A673 (cell line): ENCODE results near the gene ARL8A.
A peak's percentile ranks its signal among the peaks of the same experiment; 100 is the strongest.

Experiments
- CTCF ChIP-seq: fragments of 300-800, 200-600 bp; sonication (generic); conservative IDR thresholded peaks from 2 replicates; pipeline ENCODE4 v1.5.1; 2017; ENCODE audit warnings: low read depth, mild to moderate bottlenecking, antibody characterized with exemption, low read length, moderate library complexity, mixed read lengths
- EZH2 ChIP-seq: fragments of 200-600 bp; sonication (generic); IDR thresholded peaks from 2 replicates; pipeline ENCODE4 v1.6.1; 2017; ENCODE audit warnings: borderline replicate concordance, low read depth, mild to moderate bottlenecking, mixed read lengths, antibody characterized with exemption, low read length; ENCODE audit not compliant: poor library complexity, severe bottlenecking

- TF ChIP-seq CTCF: no peak
- TF ChIP-seq EZH2: peak; percentile 31
These were observed 49.8 kb upstream of the ARL8A start for GRCh38 chr1:202194328-202194648.
